ENCODE measurements around the gene CUL7.

CUL7 gene

DNA sequence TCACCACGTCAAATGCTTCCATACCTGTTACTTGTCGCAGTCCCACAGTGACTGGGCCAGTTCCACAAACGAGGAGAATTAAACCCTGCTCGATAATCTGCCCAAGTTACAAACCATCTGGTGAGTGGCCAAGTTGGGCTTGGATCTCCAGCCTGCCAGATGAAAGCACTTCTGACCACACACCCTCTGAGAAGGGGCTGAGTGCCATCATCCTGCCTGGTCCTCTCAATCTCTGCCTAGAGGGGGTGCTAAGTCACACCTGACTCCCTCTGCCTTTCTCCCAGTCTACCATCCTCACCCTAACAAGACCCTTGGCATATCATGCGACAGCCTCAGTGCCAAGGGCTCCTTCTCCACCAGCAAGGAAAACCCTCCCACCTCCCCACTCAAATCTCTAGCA is 16.5 kb downstream of the CUL7 start:
- Histone ChIP-seq H3K36me3 (ENCODE audit: control insufficient read depth, insufficient read depth, low read length) (peaks cover 30% of the 10 kb centered on the region), H3K9me3 (ENCODE audit: control insufficient read depth, insufficient read depth, low read length) (no peaks in the 10 kb centered on the region), H3K4me3 (ENCODE audit: low read depth, low read length) (no peak overlapping the region), H3K4me1 (ENCODE audit: control insufficient read depth, insufficient read depth, low read length) (no peaks in the 10 kb centered on the region), H3K27me3 (ENCODE audit: control insufficient read depth, insufficient read depth, low read length) (no peaks in the 10 kb centered on the region), H3K9ac (ENCODE audit: low read depth, low read length) (no peak overlapping the region)

DNA sequence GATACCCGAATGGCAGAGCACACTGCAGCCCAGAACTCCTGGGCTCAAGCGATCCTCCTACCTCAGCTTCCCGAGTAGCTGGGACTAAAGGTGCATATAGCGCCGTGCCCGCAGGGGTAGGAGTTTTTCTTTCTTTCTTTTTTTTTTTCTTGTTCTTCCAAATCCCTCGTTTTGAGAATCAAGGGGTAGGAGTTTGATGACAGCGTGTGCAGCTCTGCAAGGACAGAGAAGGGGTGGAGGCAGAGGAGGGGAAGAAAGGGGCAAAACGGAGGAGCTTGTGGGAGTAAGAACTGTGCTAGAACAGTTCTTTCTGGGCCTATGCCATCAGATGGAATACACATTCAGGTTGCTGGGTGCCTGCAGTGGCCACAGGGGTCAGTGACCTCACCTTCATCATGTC is 16.9 kb downstream of the CUL7 start:
- Histone ChIP-seq H3K36me3 (ENCODE audit: control insufficient read depth, insufficient read depth, low read length) (peaks cover 30% of the 10 kb centered on the region), H3K9ac (ENCODE audit: low read depth, low read length) (no peak overlapping the region), H3K4me3 (ENCODE audit: low read depth, low read length) (no peak overlapping the region), H3K9me3 (ENCODE audit: control insufficient read depth, insufficient read depth, low read length) (no peaks in the 10 kb centered on the region), H3K27me3 (ENCODE audit: control insufficient read depth, insufficient read depth, low read length) (no peaks in the 10 kb centered on the region), H3K4me1 (ENCODE audit: control insufficient read depth, insufficient read depth, low read length) (no peaks in the 10 kb centered on the region)

DNA sequence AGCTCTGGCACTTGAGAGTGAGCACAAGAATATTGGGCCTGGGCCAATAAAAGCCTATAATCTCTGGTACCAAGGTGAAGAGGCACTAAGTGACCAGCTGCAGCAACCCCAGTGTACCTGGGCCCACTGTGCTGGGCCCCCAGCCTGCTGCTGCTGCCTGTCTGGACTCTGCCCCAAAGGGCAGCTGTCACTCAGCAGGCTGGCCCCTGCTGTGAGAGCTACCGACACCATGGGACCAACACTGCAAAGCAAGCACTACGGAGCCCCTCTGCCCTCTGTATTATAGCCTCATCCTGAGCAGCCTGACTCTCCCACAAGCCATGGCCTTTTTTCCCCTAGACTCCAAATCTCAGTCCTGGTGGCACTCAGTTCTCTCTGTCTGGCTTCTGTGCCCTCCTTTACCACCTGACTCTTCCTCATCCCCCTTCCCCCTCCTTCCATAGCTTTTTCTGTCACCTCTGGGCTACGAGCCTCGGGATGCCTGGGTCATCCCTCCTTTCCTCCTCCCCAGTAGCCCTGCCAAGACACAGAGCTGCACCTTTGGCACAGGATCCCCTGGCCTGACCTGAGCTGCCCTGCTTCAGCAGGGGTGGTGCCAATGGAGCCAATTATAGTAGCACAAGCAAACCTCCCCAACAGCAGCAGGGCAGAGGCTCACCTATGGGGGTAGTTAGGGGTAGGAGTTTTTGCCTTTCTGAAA is 18.0 kb downstream of the CUL7 start:
- Histone ChIP-seq H3K4me3 (ENCODE audit: low read depth, low read length) (no peak overlapping the region), H3K9ac (ENCODE audit: low read depth, low read length) (no peak overlapping the region), H3K9me3 (ENCODE audit: control insufficient read depth, insufficient read depth, low read length) (no peaks in the 10 kb centered on the region), H3K36me3 (ENCODE audit: control insufficient read depth, insufficient read depth, low read length) (peaks cover 26% of the 10 kb centered on the region), H3K4me1 (ENCODE audit: control insufficient read depth, insufficient read depth, low read length) (no peaks in the 10 kb centered on the region), H3K27me3 (ENCODE audit: control insufficient read depth, insufficient read depth, low read length) (no peaks in the 10 kb centered on the region)

DNA sequence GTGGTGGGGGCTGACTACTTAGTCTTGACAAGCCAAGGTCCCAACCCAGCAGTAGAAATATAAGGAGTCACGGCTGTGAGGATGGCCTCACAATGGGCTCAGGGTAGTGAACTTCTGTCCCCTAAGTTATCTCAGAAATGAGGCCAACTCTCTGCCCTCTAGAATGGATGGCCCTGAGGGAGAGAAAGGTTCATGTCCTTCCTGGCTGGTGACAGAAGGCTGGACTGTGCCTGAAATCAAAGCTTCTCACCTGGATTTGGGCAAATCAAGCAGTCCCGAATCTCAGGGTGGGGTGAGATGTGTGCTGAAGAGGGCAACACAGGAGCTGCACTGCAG is 19.5 kb downstream of the CUL7 start:
- H3K9me3 ChIP-seq (ENCODE audit: control insufficient read depth, insufficient read depth, low read length) = no peaks in the 10 kb centered on the region
- H3K4me1 ChIP-seq (ENCODE audit: control insufficient read depth, insufficient read depth, low read length) = no peaks in the 10 kb centered on the region
- no peaks in the 10 kb centered on the region for H3K27me3 ChIP-seq (ENCODE audit: control insufficient read depth, insufficient read depth, low read length)
- H3K36me3 ChIP-seq (ENCODE audit: control insufficient read depth, insufficient read depth, low read length) = peaks cover 29% of the 10 kb centered on the region
- H3K4me3 ChIP-seq (ENCODE audit: low read depth, low read length) = no peak overlapping the region
- H3K9ac ChIP-seq (ENCODE audit: low read depth, low read length) = no peak overlapping the region

DNA sequence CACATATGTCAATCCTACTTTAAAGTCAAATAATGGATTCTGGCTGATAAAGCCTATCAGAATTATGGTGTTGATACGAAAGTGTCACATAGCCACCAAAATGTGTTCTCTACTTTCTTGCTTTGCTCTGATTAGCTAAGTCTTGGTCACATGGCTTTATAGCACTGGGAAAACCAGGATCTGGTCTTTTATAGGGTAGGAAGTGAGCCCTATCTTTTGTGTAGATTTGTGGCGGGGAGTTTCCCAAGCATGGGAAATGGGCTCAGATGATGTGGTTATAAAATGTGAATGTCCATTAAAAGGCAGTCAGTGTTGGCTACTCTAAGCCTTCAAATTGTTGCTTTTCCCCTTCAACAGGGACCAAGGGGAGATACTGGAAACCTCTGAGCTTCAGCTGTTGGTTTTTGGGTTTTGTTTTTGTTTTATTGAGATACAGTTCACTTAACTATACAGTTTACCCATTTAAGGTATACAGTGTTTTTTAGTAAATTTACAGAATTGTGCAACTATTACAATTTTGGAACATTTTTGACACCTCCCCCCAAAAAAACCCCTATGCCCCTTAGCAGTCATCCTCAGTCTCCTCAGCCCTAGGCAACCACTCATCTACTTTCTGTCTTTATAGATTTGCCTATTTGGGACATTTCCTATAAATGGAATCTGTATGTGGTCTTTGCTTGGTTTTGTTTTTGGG is 20.0 kb downstream of the CUL7 start:
- no peak overlapping the region for H3K4me3 ChIP-seq (ENCODE audit: low read depth, low read length)
- H3K27me3 ChIP-seq (ENCODE audit: control insufficient read depth, insufficient read depth, low read length) = no peaks in the 10 kb centered on the region
- peaks cover 31% of the 10 kb centered on the region for H3K36me3 ChIP-seq (ENCODE audit: control insufficient read depth, insufficient read depth, low read length)
- no peak overlapping the region for H3K9ac ChIP-seq (ENCODE audit: low read depth, low read length)
- no peaks in the 10 kb centered on the region for H3K9me3 ChIP-seq (ENCODE audit: control insufficient read depth, insufficient read depth, low read length)
- no peaks in the 10 kb centered on the region for H3K4me1 ChIP-seq (ENCODE audit: control insufficient read depth, insufficient read depth, low read length)

DNA sequence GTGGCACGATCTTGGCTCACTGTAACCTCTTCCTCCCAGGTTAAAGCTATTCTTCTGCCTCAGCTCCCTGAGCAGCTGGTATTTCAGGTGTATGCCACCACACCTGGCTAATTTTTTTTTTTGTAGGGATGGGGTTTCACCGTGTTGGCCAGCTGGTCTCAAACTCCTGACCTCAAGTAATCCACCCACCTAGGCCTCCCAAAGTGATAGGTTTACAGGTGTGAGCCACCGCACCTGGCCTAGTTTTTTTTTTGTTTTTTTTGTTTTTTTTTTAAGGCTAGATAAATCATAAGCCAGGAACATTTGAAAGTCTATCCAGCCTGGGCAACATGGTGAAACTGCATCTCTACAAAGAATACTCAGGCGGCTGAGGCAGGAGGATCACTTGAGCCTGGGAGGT is 21.3 kb downstream of the CUL7 start:
- Histone ChIP-seq H3K4me3 (ENCODE audit: low read depth, low read length) (no peak overlapping the region), H3K4me1 (ENCODE audit: control insufficient read depth, insufficient read depth, low read length) (no peaks in the 10 kb centered on the region), H3K36me3 (ENCODE audit: control insufficient read depth, insufficient read depth, low read length) (peaks cover 30% of the 10 kb centered on the region), H3K27me3 (ENCODE audit: control insufficient read depth, insufficient read depth, low read length) (no peaks in the 10 kb centered on the region), H3K9ac (ENCODE audit: low read depth, low read length) (no peak overlapping the region), H3K9me3 (ENCODE audit: control insufficient read depth, insufficient read depth, low read length) (no peaks in the 10 kb centered on the region)

DNA sequence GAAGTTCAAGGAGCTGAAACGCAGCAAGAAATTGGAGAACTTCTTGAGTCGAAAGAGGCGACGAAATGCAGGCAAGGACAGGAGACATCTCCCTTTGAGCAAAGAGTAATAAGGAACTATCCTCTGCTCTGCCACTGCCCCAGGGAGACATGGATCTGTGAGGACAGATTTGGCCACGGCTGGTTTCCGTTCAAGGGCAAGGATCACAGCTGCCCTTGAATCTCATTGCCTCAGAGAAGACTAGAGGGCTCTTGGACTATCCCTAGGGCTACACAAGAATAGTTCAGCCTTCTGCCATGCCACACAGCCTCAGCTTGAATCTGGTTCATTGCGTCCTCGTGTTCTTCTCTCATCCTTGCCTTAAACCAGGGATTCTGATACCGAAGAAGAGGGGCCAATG is 24.5 kb downstream of the CUL7 start:
- Histone ChIP-seq H3K27me3 (ENCODE audit: control insufficient read depth, insufficient read depth, low read length) (no peaks in the 10 kb centered on the region), H3K9ac (ENCODE audit: low read depth, low read length) (no peak overlapping the region), H3K4me3 (ENCODE audit: low read depth, low read length) (no peak overlapping the region), H3K4me1 (ENCODE audit: control insufficient read depth, insufficient read depth, low read length) (no peaks in the 10 kb centered on the region), H3K36me3 (ENCODE audit: control insufficient read depth, insufficient read depth, low read length) (peaks cover 48% of the 10 kb centered on the region), H3K9me3 (ENCODE audit: control insufficient read depth, insufficient read depth, low read length) (no peaks in the 10 kb centered on the region)

DNA sequence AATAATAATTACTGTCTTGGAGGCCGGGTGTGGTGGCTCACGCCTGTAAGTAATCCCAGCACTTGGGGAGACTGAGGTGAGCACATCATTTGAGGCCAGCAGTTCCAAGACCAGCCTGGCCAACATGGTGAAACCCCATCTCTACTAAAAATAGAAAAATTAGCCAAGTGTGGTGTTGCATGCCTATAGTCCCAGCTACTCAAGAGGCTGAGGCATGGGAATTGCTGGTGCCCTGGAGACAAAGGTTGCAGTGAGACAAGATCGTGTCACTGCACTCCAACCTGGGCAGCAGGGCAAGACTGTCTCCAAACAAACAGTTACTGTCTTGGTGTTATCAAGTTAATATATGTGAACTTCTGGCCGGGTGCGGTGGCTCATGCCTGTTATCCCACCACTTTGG is 27.3 kb downstream of the CUL7 start:
- Histone ChIP-seq H3K4me1 (ENCODE audit: control insufficient read depth, insufficient read depth, low read length) (no peaks in the 10 kb centered on the region), H3K4me3 (ENCODE audit: low read depth, low read length) (no peak overlapping the region), H3K27me3 (ENCODE audit: control insufficient read depth, insufficient read depth, low read length) (no peaks in the 10 kb centered on the region), H3K9ac (ENCODE audit: low read depth, low read length) (no peak overlapping the region), H3K36me3 (ENCODE audit: control insufficient read depth, insufficient read depth, low read length) (peaks cover 49% of the 10 kb centered on the region), H3K9me3 (ENCODE audit: control insufficient read depth, insufficient read depth, low read length) (no peaks in the 10 kb centered on the region)

DNA sequence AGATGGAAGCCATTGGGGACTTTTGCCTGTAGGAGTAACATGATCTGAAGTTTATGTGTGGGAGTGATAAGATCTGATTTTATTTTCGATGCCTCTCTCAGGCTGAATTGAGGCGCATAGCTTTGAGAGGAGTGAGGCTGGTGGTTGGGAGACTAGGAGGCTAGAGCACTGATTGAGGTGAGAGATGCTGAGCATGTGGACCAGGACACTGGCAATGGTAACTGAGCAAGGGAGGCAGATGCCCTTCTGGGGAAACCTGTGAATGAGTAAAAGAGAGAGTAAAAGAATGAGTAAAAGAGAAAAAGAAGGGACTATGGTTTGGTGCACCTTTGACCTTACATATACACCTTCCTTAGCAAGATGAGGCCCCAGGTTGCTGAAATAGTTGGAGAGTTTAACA is 29.2 kb downstream of the CUL7 start:
- Histone ChIP-seq H3K4me1 (ENCODE audit: control insufficient read depth, insufficient read depth, low read length) (no peaks in the 10 kb centered on the region), H3K27me3 (ENCODE audit: control insufficient read depth, insufficient read depth, low read length) (no peaks in the 10 kb centered on the region), H3K9me3 (ENCODE audit: control insufficient read depth, insufficient read depth, low read length) (no peaks in the 10 kb centered on the region), H3K4me3 (ENCODE audit: low read depth, low read length) (no peak overlapping the region), H3K36me3 (ENCODE audit: control insufficient read depth, insufficient read depth, low read length) (peaks cover 43% of the 10 kb centered on the region), H3K9ac (ENCODE audit: low read depth, low read length) (no peak overlapping the region)

DNA sequence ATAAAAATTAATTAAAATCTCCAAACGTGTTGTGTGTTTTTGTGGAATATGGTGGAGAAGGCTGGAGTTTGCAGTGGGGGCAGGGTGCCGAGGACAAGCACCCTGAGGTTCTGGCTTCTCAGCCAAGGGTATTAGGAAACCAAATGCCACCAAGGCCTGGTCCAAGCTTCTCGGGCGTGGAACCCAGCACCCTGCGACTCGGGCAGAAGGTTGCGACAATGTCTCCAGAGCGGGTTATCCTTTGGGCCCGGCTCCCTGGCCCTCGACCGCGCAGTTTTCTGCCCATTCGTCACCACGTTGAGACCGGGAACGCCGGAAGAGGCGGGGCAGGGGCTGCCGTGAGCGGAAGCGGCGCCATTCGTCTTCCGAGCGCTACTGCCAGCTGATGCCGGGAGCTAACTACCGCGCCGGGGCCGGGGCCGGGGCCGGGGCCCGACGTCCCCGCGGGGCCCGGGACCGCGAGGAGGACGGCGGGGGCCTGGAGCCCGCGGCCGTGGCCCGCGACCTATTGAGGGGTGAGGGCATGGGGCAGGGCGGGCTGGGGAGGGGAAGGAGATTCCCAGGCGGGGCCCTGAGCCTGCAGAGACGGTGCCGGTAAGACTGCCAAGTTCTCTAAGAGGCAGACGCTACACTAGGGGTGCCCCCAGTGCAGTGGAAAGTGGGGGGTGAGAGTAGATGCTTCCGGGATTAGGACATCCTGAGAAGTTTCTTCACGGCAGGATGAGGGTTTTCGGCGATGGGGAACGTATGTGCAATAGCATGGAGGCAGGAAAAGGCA is 32.2 kb downstream of the CUL7 start, which contains the start of gene RRP36:
TSS of gene RRP36 (plus strand) at position 354 of the 778 bp plus-strand sequence. CDS start at position 386, 32 bp downstream.
- H3K36me3 ChIP-seq (ENCODE audit: control insufficient read depth, insufficient read depth, low read length) = peaks cover 42% of the 10 kb centered on the region
- no peaks in the 10 kb centered on the region for H3K9me3 ChIP-seq (ENCODE audit: control insufficient read depth, insufficient read depth, low read length)
- no peaks in the 10 kb centered on the region for H3K27me3 ChIP-seq (ENCODE audit: control insufficient read depth, insufficient read depth, low read length)
- peak within 1 kb of the TSS; percentile 100 for H3K4me3 ChIP-seq (ENCODE audit: low read depth, low read length)
- peak within 1 kb of the TSS; percentile 99 for H3K9ac ChIP-seq (ENCODE audit: low read depth, low read length)
- no peaks in the 10 kb centered on the region for H3K4me1 ChIP-seq (ENCODE audit: control insufficient read depth, insufficient read depth, low read length)

DNA sequence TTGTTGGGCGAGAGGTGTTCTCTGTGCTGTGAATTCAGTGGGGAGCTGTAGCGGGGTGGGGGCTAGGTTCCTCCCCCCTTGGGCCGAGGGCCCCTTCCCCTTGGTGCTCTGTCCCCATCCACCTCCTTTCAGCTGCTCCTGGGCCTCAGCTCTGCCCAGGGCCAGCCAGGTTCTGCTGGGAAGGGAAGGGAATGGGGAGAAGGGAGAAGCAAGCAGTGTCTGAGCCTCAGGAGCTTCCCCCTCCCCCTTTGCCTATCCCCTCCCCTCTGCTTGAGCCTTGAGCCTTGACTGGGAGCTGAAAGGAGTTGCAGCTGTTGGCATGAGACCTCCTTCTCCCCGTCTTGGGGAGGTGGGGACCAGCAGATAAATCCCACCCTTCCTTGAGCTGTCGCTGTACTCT is 32.8 kb downstream of the CUL7 start:
- peak overlapping the region; percentile 88 for H3K9ac ChIP-seq (ENCODE audit: low read depth, low read length)
- H3K36me3 ChIP-seq (ENCODE audit: control insufficient read depth, insufficient read depth, low read length) = peaks cover 36% of the 10 kb centered on the region
- no peaks in the 10 kb centered on the region for H3K4me1 ChIP-seq (ENCODE audit: control insufficient read depth, insufficient read depth, low read length)
- no peaks in the 10 kb centered on the region for H3K27me3 ChIP-seq (ENCODE audit: control insufficient read depth, insufficient read depth, low read length)
- H3K4me3 ChIP-seq (ENCODE audit: low read depth, low read length) = peak overlapping the region; percentile 100
- no peaks in the 10 kb centered on the region for H3K9me3 ChIP-seq (ENCODE audit: control insufficient read depth, insufficient read depth, low read length)

Data from iPS-15b (cell line).